NCI-H2107 (cell line): ENCODE measurements around the gene F3.
"Not testable (repeated sequence)": the region's sequence is repeated elsewhere in the genome, so short reads cannot be mapped to it uniquely, and the experiment has no call there.

Source experiments
- DNase-seq: peaks from one replicate; lab custom pipeline; 2025; lab: John Stamatoyannopoulos, UW

Gene F3

DNA sequence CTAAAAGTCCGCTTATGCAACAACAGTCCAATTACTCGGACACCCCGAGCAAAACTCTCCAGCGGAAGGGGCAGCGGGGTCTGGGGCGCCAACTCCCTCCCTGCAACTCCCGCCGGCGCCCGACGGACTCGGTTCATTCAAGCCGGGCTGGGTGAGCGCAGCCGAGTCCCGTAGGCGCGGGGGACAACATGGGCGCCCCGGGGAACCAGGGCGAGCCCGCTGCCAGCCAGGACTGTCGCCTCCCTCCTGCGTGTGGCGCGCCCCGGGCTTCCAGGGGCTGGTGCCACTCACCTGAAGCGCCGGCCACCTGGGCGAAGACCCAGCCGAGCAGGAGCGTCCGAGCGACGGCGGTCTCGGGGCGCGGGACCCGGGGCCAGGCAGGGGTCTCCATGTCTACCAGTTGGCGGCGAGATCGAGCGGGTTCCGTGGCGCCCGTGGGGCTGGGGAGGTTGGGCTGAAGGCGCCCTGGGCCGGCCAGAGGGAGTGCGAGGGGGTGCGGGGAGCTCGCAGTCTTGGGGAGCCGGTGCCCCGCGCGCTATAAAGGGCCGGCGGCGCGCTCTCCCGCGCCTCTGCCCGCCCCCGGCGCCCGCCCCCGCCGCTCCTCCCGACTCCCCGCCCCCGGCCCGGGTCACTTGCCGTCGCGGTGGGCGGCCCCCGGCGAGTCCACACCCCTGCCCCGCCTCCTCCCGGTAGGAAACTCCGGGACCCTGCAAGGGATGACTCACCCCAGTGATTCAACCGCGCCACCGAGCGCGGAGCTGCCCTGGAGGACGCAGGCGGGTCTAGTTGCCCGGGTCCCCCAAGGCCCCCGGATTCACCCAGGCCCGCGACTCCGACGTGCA is at the start of gene F3:
TSS of gene F3 (minus strand) at position 514 of the 842 bp plus-strand sequence. CDS start at position 391, 123 bp downstream.
- peak; percentile 50 for DNase-seq

GRCh38 chr1:94590203-94591137 is 48.9 kb upstream of the F3 start:
- DNase-seq, result no peak

DNA sequence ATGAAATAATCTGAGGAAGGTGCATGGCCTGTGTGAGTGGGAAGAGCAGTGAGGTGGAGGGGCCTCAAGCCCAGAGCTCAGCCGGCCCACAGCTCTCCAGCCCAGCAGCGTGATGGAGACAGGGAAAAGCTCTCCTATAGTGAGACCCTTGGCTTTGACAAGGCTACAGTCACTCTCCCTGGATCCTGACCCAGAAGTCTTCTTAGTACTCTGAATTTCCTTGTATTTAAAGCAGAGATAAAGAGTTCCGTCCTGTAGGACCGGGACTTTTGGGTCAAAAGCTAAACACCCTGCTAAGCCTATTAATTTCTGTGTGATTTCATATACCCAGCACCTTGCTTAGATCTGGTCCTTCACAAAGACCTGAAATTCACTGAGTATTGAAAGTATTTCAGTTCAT is 48.2 kb upstream of the F3 start:
- no peak for DNase-seq

- no peak for DNase-seq
These were observed 41.0 kb upstream of the F3 start for GRCh38 chr1:94582565-94582964.

DNA sequence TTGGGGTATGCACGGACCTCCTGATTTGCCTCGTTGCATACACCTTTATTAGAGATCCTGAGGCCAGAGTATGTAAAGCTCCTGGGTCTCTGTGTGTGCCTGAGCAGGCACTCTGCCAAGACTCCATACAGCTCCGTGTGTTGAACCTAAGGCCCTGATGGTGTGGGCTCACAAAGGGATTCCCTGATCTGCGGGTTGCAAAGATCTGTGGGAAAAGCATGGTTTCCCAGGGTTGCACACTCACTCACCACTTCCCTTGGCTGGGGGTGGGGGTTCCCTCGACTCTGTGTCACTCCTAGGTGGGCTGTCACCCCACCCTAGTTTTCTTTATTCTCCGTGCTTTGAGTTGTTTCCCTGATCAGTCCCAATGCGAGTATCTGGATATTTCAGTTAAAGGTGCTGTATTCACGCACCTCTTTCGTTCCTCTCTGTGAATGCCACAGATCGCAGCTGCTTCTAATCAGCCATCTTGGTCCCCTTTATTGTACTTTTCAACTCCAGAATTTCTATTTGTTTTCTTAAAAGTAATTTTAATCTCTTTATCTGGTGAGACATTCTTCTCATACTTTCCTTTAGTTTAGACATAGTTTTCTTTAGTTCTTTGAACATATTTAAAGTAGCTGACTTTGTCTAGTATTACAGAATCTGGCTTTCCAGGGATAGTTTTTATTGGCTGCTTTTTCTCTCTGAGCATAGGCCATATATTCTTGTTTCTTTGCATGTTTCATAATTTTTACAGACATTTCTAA is 39.0 kb upstream of the F3 start:
- no peak for DNase-seq

DNA sequence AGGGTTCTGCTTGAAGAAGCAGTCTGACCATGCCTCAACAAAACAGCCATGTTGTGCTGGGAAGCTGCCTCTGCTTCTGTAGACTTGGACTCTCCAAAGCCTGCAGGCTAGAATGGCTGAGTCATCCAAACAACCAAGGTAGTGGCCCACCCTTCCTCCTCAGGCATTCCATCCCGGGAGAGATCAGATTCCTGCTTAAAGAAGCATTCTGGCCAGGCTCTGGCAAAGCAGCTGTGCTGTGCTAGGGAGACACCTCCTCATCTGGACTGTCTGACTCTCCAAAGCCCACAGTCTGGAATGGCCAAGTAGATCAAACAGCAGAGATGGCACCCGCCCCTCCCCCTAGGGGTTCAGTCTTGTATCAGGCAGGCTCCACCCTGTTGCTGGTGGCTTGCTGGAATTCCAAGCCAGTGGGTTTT is 38.3 kb upstream of the F3 start:
- DNase-seq, result no peak

GRCh38 chr1:94578856-94579255 is 37.3 kb upstream of the F3 start:
- DNase-seq, result no peak

GRCh38 chr1:94573917-94574316 is 32.4 kb upstream of the F3 start:
- DNase-seq, result not testable (repeated sequence)

DNA sequence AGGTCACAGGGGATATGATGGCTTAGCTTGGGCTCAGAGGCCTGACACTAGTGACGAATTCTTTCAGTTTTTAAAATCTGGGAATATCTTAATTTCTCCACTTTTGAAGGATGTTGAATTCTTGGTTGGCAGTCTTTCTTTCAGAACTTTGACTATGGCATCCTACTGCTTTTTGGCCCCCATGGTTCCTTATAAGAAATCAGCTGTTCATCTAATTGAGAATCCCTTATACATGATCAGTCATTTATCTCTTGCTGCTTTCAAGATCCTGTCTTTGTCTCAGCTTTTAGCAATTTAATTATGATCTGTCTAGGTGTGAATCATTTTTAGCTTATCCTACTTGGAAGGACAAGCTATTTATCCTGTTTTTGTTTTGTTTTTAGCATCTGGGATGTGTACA is 31.2 kb upstream of the F3 start:
- no peak for DNase-seq

- DNase-seq, result not testable (repeated sequence)
These were observed 29.4 kb upstream of the F3 start for GRCh38 chr1:94570965-94571364.

DNA sequence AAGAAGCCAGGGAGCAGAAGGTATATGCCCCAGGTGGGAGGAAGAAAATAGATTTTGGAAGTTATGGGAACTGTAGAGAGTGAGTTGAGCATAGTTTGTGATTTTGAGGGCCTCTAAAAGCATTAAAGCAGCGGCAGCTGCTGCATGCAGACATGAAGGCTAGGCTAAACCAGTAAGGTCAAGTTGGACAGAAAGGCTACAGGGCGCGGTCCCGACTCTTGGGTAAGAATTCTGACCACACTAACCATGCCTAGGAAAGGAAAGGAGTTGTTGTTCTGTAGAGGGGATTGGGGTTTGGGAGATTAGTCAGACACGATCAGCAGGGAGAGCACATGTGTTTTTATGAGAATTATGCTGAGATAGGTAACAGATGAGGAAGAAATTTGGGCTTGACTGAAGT is 27.2 kb upstream of the F3 start:
- not testable (repeated sequence) for DNase-seq

- DNase-seq, result not testable (repeated sequence)
These were observed 26.5 kb upstream of the F3 start for GRCh38 chr1:94567975-94568607.

DNA sequence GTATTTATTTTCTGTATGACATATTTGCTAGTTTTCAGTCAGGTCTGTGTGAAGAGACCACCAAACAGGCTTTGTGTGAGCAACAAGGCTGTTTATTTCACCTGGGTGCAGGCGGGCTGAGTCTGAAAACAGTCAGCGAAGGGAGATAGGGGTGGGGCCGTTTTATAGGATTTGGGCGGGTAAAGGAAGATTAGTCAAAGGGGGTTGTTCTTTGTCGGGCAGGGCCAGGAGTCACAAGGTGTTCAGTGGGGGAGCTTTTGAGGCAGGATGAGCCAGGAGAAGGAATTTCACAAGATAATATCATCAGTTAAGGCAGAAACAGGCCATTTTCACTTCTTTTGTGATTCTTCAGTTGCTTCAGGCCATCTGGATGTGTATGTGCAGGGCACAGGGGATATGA is 24.9 kb upstream of the F3 start:
- DNase-seq, result not testable (repeated sequence)

DNA sequence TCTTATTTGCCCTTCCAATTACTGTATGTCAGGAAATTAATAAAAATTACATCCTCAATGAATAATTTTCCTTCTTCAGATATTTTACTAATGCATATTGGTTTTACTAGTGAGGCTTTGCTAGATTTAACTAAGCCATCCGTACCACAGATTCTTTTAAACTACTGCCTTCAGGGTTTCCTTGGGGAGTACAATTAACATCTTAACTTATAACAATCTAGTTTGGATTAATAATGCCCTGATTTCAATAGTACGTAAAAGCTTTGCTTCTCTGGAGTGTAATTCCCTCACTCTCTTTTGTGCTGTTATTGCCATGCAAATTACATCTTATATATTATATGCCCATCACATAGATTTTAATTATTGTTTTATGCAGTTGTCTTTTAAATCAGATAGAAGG is 24.3 kb upstream of the F3 start:
- no peak for DNase-seq

- DNase-seq, result no peak
These were observed 21.1 kb upstream of the F3 start for GRCh38 chr1:94562519-94563260.

DNA sequence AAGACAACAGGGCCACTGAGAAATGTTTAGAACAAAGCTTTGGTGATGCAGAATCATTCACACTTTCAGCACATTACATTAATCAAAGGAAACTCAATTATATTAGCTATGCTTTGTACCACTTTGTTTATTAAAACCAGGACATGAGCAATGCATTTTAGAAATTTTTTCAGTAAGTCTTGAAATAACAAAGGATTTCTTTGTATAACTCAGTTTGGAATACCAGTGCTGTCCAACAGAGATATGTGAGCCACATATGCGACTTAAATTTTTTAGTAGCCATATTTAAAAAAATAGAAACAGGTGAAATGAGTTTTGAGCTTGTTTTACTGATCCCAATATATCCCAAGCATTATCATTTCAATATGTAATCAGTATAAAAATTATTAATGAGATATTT is 18.8 kb upstream of the F3 start:
- DNase-seq, result no peak

DNA sequence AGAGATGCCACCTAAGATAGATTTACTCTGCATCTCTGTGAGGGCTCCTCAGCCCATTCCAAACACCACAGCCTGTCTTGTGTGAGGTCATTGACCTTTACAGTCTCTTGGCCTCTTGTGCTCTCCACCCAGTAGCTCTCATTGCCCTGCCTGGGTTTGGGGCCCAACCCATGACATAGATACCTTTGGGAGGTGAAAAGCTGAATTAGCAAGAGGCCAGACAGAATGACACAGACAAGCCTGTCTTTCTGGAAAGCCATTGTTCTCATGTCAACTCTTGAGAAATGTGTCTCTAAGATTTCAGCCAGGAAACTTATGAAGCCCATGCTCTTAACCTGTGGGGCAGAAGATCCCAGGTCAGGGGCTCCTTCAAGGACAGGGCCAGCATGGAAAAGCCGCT is 18.4 kb upstream of the F3 start:
- no peak for DNase-seq

- no peak for DNase-seq
These were observed 13.5 kb upstream of the F3 start for GRCh38 chr1:94555091-94555490.

GRCh38 chr1:94554580-94554979 is 13.0 kb upstream of the F3 start:
- no peak for DNase-seq

- no peak for DNase-seq
These were observed 12.4 kb upstream of the F3 start for GRCh38 chr1:94553931-94554330.

DNA sequence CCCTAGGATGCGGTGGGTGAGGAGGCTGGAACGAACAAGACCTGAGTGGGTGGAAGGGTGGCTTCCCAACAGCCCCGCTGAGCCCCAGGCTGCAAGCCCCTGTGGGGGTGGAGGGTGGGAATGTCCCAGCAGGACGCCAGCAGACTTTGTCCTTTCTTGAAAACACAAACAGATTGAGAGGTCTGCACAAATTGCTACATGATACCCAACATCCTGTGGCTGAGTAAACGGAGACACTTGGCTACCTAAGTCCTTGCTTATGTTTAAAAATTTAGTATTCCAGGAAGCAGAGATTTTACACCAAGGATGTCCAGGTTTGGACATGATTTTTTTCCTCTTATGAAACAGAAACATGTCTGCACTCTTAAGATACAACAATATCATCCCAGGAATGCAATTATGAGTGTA is 11.8 kb upstream of the F3 start:
- DNase-seq, result no peak
